ENCODE results near the gene CASD1.

CASD1 gene

DNA sequence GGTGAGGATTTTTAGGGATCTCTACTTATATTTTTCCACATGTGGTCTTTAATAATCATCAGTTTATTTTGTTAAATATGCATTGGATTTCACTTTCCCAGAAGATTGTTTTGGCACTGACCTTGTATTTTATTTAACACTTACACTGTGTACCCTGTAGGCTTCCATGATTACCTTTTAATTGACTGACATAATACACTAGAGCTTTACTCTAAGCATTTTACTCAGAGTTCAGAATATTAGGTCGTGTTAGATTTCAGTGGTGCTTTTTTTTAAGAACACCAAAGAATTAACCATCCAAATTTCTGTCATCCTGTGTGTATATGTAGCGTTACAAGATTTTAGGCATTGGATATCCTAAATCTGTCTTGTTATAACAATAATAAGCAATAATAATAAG lies 23.1 kb downstream of the CASD1 start:
- DNase-seq (ENCODE audit: low read depth, low spot score), result no peak
- H3K36me3 ChIP-seq (ENCODE audit: insufficient read depth, insufficient read length, low read length), result peaks cover 28% of the 10 kb centered on the region
- no peak overlapping the region for H3K9ac ChIP-seq (ENCODE audit: insufficient read length, low read depth)
- H3K9me3 ChIP-seq (ENCODE audit: insufficient read depth, low read length), result no peaks in the 10 kb centered on the region
- TF ChIP-seq SUZ12 (IDR thresholded peaks at IDR 0.05; ENCODE audit: extremely low read depth, insufficient read depth, insufficient read length) (no peak), ZNF274 (IDR thresholded peaks at IDR 0.05; ENCODE audit: low read depth, low read length) (no peak), YY1 (IDR thresholded peaks at IDR 0.05; ENCODE audit: insufficient read depth, insufficient read length) (no peak)
- H3K4me3 ChIP-seq (ENCODE audit: insufficient read length, low read depth), result no peak overlapping the region
- no peaks in the 10 kb centered on the region for H3K4me1 ChIP-seq (ENCODE audit: insufficient read depth, insufficient read length)
- H3K27me3 ChIP-seq (ENCODE audit: insufficient read depth, insufficient read length), result no peaks in the 10 kb centered on the region

- Histone ChIP-seq H3K4me3 (ENCODE audit: insufficient read length, low read depth) (no peak overlapping the region), H3K27me3 (ENCODE audit: insufficient read depth, insufficient read length) (no peaks in the 10 kb centered on the region), H3K4me1 (ENCODE audit: insufficient read depth, insufficient read length) (no peaks in the 10 kb centered on the region), H3K9me3 (ENCODE audit: insufficient read depth, low read length) (no peaks in the 10 kb centered on the region), H3K36me3 (ENCODE audit: insufficient read depth, insufficient read length, low read length) (peaks cover 10% of the 10 kb centered on the region), H3K9ac (ENCODE audit: insufficient read length, low read depth) (no peak overlapping the region)
- no peak for DNase-seq (ENCODE audit: low read depth, low spot score)
- no peak for TF ChIP-seq YY1 (IDR thresholded peaks at IDR 0.05; ENCODE audit: insufficient read depth, insufficient read length)
- no peak for TF ChIP-seq ZNF274 (IDR thresholded peaks at IDR 0.05; ENCODE audit: low read depth, low read length)
- TF ChIP-seq SUZ12 (IDR thresholded peaks at IDR 0.05; ENCODE audit: extremely low read depth, insufficient read depth, insufficient read length), result no peak
Measured at GRCh38 chr7:94540428-94540827, 30.8 kb downstream of the CASD1 start.

GRCh38 chr7:94547126-94547525 lies 37.5 kb downstream of the CASD1 start:
- no peak overlapping the region for H3K4me3 ChIP-seq (ENCODE audit: insufficient read length, low read depth)
- no peaks in the 10 kb centered on the region for H3K36me3 ChIP-seq (ENCODE audit: insufficient read depth, insufficient read length, low read length)
- H3K9ac ChIP-seq (ENCODE audit: insufficient read length, low read depth), result no peak overlapping the region
- no peaks in the 10 kb centered on the region for H3K4me1 ChIP-seq (ENCODE audit: insufficient read depth, insufficient read length)
- H3K9me3 ChIP-seq (ENCODE audit: insufficient read depth, low read length), result no peaks in the 10 kb centered on the region
- DNase-seq (ENCODE audit: low read depth, low spot score), result no peak
- TF ChIP-seq ZNF274 (IDR thresholded peaks at IDR 0.05; ENCODE audit: low read depth, low read length), result no peak
- no peaks in the 10 kb centered on the region for H3K27me3 ChIP-seq (ENCODE audit: insufficient read depth, insufficient read length)

GRCh38 chr7:94556028-94556427 lies 46.4 kb downstream of the CASD1 start:
- Histone ChIP-seq H3K4me3 (ENCODE audit: insufficient read length, low read depth) (no peak overlapping the region), H3K9me3 (ENCODE audit: insufficient read depth, low read length) (no peaks in the 10 kb centered on the region), H3K9ac (ENCODE audit: insufficient read length, low read depth) (no peak overlapping the region), H3K4me1 (ENCODE audit: insufficient read depth, insufficient read length) (no peaks in the 10 kb centered on the region), H3K36me3 (ENCODE audit: insufficient read depth, insufficient read length, low read length) (peaks cover 6% of the 10 kb centered on the region), H3K27me3 (ENCODE audit: insufficient read depth, insufficient read length) (no peaks in the 10 kb centered on the region)
- TF ChIP-seq SUZ12 (IDR thresholded peaks at IDR 0.05; ENCODE audit: extremely low read depth, insufficient read depth, insufficient read length), result no peak
- TF ChIP-seq ZNF274 (IDR thresholded peaks at IDR 0.05; ENCODE audit: low read depth, low read length), result no peak
- no peak for TF ChIP-seq YY1 (IDR thresholded peaks at IDR 0.05; ENCODE audit: insufficient read depth, insufficient read length)
- no peak for DNase-seq (ENCODE audit: low read depth, low spot score)

- H3K36me3 ChIP-seq (ENCODE audit: insufficient read depth, insufficient read length, low read length), result peaks cover 6% of the 10 kb centered on the region
- H3K9ac ChIP-seq (ENCODE audit: insufficient read length, low read depth), result no peak overlapping the region
- no peak for DNase-seq (ENCODE audit: low read depth, low spot score)
- H3K4me3 ChIP-seq (ENCODE audit: insufficient read length, low read depth), result no peak overlapping the region
- TF ChIP-seq ZNF274 (IDR thresholded peaks at IDR 0.05; ENCODE audit: low read depth, low read length) (no peak), SUZ12 (IDR thresholded peaks at IDR 0.05; ENCODE audit: extremely low read depth, insufficient read depth, insufficient read length) (no peak), YY1 (IDR thresholded peaks at IDR 0.05; ENCODE audit: insufficient read depth, insufficient read length) (no peak)
- H3K9me3 ChIP-seq (ENCODE audit: insufficient read depth, low read length), result no peaks in the 10 kb centered on the region
- H3K27me3 ChIP-seq (ENCODE audit: insufficient read depth, insufficient read length), result no peaks in the 10 kb centered on the region
- H3K4me1 ChIP-seq (ENCODE audit: insufficient read depth, insufficient read length), result no peaks in the 10 kb centered on the region
Measured at GRCh38 chr7:94557215-94557614, 47.6 kb downstream of the CASD1 start.

DNA sequence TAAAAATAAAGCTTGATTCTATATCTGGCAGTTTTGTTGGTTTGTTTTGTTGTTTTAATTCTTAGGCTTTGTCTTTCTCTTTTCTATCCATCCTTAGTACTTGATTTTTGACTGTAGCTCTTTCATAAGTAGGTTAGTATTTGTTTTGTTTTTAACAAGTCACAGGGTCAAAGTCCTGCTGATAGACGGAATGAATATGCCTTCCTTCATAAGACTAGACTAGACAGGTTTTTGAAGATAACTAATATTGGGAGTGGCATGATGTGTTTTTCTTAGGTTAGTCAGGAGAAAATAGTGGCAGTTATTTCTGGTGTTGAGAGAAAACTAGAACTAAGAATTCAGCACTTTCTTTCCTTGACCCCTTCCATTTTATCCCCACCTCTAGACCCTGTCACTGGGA lies 50.4 kb downstream of the CASD1 start:
- Histone ChIP-seq H3K27me3 (ENCODE audit: insufficient read depth, insufficient read length) (no peaks in the 10 kb centered on the region), H3K36me3 (ENCODE audit: insufficient read depth, insufficient read length, low read length) (peaks cover 2% of the 10 kb centered on the region), H3K4me3 (ENCODE audit: insufficient read length, low read depth) (no peak overlapping the region), H3K4me1 (ENCODE audit: insufficient read depth, insufficient read length) (no peaks in the 10 kb centered on the region), H3K9me3 (ENCODE audit: insufficient read depth, low read length) (no peaks in the 10 kb centered on the region), H3K9ac (ENCODE audit: insufficient read length, low read depth) (no peak overlapping the region)
- TF ChIP-seq ZNF274 (IDR thresholded peaks at IDR 0.05; ENCODE audit: low read depth, low read length) (no peak), SUZ12 (IDR thresholded peaks at IDR 0.05; ENCODE audit: extremely low read depth, insufficient read depth, insufficient read length) (no peak), YY1 (IDR thresholded peaks at IDR 0.05; ENCODE audit: insufficient read depth, insufficient read length) (no peak)
- DNase-seq (ENCODE audit: low read depth, low spot score), result no peak

DNA sequence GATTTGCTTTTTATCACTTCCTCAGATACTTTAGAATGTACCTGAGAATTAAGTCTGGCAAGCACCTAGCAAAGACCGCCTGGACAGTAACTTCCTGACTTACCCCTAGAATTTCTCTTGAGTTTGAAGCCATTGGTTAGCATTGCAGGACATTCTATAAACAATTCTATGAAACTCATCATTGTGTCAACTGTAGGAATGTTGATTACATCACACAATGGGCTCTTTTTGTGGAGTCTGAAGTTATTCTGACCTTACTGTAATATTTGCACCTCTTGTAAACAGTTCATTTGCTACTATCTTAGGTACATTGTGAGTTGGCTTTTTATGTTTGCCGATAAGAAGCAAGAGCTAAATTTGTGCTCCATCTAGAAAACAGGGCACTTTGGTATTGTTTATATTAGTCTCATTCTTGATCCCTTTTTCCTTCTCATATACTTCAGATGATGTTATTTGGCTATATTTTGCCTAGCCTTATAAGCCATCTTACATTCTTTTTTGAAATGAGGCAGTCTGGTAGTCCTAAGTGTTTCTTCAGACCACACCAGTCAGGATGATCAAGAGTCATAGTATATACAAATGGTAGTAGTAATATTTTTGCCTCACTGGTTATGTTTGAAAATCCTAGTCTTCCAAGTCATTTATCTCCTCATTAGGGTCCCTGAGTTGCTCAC lies 52.4 kb downstream of the CASD1 start:
- DNase-seq (ENCODE audit: low read depth, low spot score), result no peak
- H3K9ac ChIP-seq (ENCODE audit: insufficient read length, low read depth), result no peak overlapping the region

More for the DNA sequence above, 52.4 kb downstream of the CASD1 start:
- Histone ChIP-seq H3K36me3 (ENCODE audit: insufficient read depth, insufficient read length, low read length) (no peaks in the 10 kb centered on the region), H3K4me3 (ENCODE audit: insufficient read length, low read depth) (no peak overlapping the region), H3K27me3 (ENCODE audit: insufficient read depth, insufficient read length) (no peaks in the 10 kb centered on the region), H3K4me1 (ENCODE audit: insufficient read depth, insufficient read length) (no peaks in the 10 kb centered on the region), H3K9me3 (ENCODE audit: insufficient read depth, low read length) (no peaks in the 10 kb centered on the region)
- TF ChIP-seq ZNF274 (IDR thresholded peaks at IDR 0.05; ENCODE audit: low read depth, low read length), result no peak
- no peak for TF ChIP-seq YY1 (IDR thresholded peaks at IDR 0.05; ENCODE audit: insufficient read depth, insufficient read length)
- no peak for TF ChIP-seq SUZ12 (IDR thresholded peaks at IDR 0.05; ENCODE audit: extremely low read depth, insufficient read depth, insufficient read length)

All from NT2/D1 (cell line).